NCI-H2171 (cell line): Measurements from ENCODE around the gene CDH4.
"Not testable (repeated sequence)": the region's sequence is repeated elsewhere in the genome, so short reads cannot be mapped to it uniquely, and the experiment has no call there.

Source experiments
- DNase-seq: peaks from one replicate; lab custom pipeline; 2025; lab: John Stamatoyannopoulos, UW

The CDH4 gene

GRCh38 chr20:61847420-61847748 is 595.3 kb downstream of the CDH4 start:
- no peak for DNase-seq

GRCh38 chr20:61847986-61848385 is 595.9 kb downstream of the CDH4 start:
- DNase-seq: no peak

GRCh38 chr20:61848851-61849250 is 596.8 kb downstream of the CDH4 start:
- no peak for DNase-seq

GRCh38 chr20:61849376-61849775 is 597.3 kb downstream of the CDH4 start:
- no peak for DNase-seq

GRCh38 chr20:61849822-61850221 is 597.8 kb downstream of the CDH4 start:
- DNase-seq: no peak

- DNase-seq: no peak
Measured at GRCh38 chr20:61850457-61850856, 598.4 kb downstream of the CDH4 start.

GRCh38 chr20:61850926-61851900 is 599.2 kb downstream of the CDH4 start:
- no peak for DNase-seq

GRCh38 chr20:61852268-61853072 is 600.4 kb downstream of the CDH4 start:
- DNase-seq: no peak

- DNase-seq: no peak
Measured at GRCh38 chr20:61853073-61854005, 601.3 kb downstream of the CDH4 start.

- not testable (repeated sequence) for DNase-seq
Measured at GRCh38 chr20:61854538-61854937, 602.5 kb downstream of the CDH4 start.

- no peak for DNase-seq
Measured at GRCh38 chr20:61855286-61855685, 603.2 kb downstream of the CDH4 start.

- no peak for DNase-seq
Measured at GRCh38 chr20:61856626-61857413, 604.8 kb downstream of the CDH4 start.

- DNase-seq: no peak
Measured at GRCh38 chr20:61857414-61857775, 605.3 kb downstream of the CDH4 start.

GRCh38 chr20:61857884-61858283 is 605.8 kb downstream of the CDH4 start:
- no peak for DNase-seq

GRCh38 chr20:61859767-61860166 is 607.7 kb downstream of the CDH4 start:
- DNase-seq: no peak

- no peak for DNase-seq
Measured at GRCh38 chr20:61860260-61860987, 608.4 kb downstream of the CDH4 start.

- DNase-seq: no peak
Measured at GRCh38 chr20:61861054-61861841, 609.2 kb downstream of the CDH4 start.

GRCh38 chr20:61861858-61862257 is 609.8 kb downstream of the CDH4 start:
- no peak for DNase-seq

- no peak for DNase-seq
Measured at GRCh38 chr20:61862881-61863280, 610.8 kb downstream of the CDH4 start.

- no peak for DNase-seq
Measured at GRCh38 chr20:61864481-61864880, 612.4 kb downstream of the CDH4 start.
